HepG2 (cell line): ENCODE results near the gene S100A4. TPM values are rescaled to one million over a fixed set of nuclear protein-coding genes. Genes with fewer than 3 reads are reported as not detected.
A peak's percentile ranks its signal among the peaks of the same experiment; 100 is the strongest.

Experiments
- ATAC-seq: fragments of 200-7000 bp; cut with Tn5 transposase; 3 replicates; pipeline ENCODE4 v1.9.1; 2020; ENCODE audit warnings: mild to moderate bottlenecking, moderate library complexity
- BruUV-seq: library from RNA; stranded (reverse); fragments of 400-500 nt; replicated peaks from 2 replicates; lab custom pipeline; 2021; lab: Mats Ljungman, UMichigan
- CTCF ChIA-PET: fragments of 300-600 bp; formaldehyde crosslinking; extraction: SDS; loops from one replicate; lab custom pipeline; 2021; ENCODE audit warnings: low total read pairs, inconsistent platforms, low intra/inter-chr PET ratio; lab: Yijun Ruan, JAX
- POLR2A ChIA-PET: fragments of 350-600 bp; sonication (Branson Sonifier 250); formaldehyde crosslinking; loops from one replicate; lab custom pipeline; 2020; ENCODE audit warnings: antibody characterized with exemption, inconsistent platforms; lab: Yijun Ruan, JAX
- DNase-seq: peaks from one replicate; pipeline ENCODE4 v3.0.0-alpha.2; 2015; ENCODE audit warnings: low spot score
- FAIRE-seq: peaks from 3 replicates; lab custom pipeline; 2011; peaks lifted over from hg19 to GRCh38; lab: Jason Lieb, UNC
- H2AFZ ChIP-seq: one replicate; pipeline ENCODE4 v1.6.1; 2011; ENCODE audit warnings: low read length, inconsistent platforms
- H3K27ac ChIP-seq: fragments of 300-600 bp; 3 replicates; pipeline ENCODE4 v1.8.0; 2011; ENCODE audit warnings: mixed run types, mild to moderate bottlenecking, mixed read lengths, low read length, inconsistent platforms; ENCODE audit not compliant: insufficient read depth; ENCODE audit errors: extremely low read length
- H3K27me3 ChIP-seq, 2 experiments: fragments of 200-600 bp in 1 of 2; 2 replicates in 1 of 2; 3 replicates in 1 of 2; pipeline versions ENCODE4 v1.6.0 to v1.8.0; 2011; ENCODE audit warnings: low read length in 2 of 2, mild to moderate bottlenecking in 2 of 2, moderate library complexity in 2 of 2, inconsistent platforms in 1 of 2; ENCODE audit not compliant: insufficient read depth in 2 of 2, control insufficient read depth in 1 of 2
- H3K36me3 ChIP-seq, 2 experiments: fragments of 200-600 bp in 1 of 2; replicated peaks in 1 of 2; 2 replicates in 1 of 2; 3 replicates in 1 of 2; pipeline versions ENCODE4 v1.5.1 to v1.8.0; 2011; ENCODE audit warnings: low read length in 2 of 2, inconsistent platforms in 1 of 2; ENCODE audit not compliant: insufficient read depth in 2 of 2, control insufficient read depth in 1 of 2
- H3K4me1 ChIP-seq: 2 replicates; pipeline ENCODE4 v1.5.1; 2012; ENCODE audit warnings: low read length, inconsistent platforms; ENCODE audit not compliant: insufficient read depth
- H3K4me2 ChIP-seq: 2 replicates; pipeline ENCODE4 v1.6.0; 2011; ENCODE audit warnings: low read depth, low read length, inconsistent platforms
- H3K4me3 ChIP-seq, 3 experiments: fragments of 200-600 bp in 1 of 3; sonication (generic), shearing (Covaris generic) in 1 of 3; replicated peaks in 1 of 3; 2 replicates each; pipeline ENCODE4 v1.5.1; 2011 to 2016; ENCODE audit warnings: low read length in 3 of 3, inconsistent platforms in 2 of 3, low read depth in 2 of 3, mild to moderate bottlenecking in 2 of 3, control low read depth in 1 of 3, mixed read lengths in 1 of 3; ENCODE audit not compliant: insufficient read depth in 1 of 3
- H3K79me2 ChIP-seq: one replicate; pipeline ENCODE4 v1.6.1; 2011; ENCODE audit warnings: low read length, inconsistent platforms; ENCODE audit not compliant: insufficient read depth
- H3K9ac ChIP-seq: 2 replicates; pipeline ENCODE4 v1.6.0; 2011; ENCODE audit warnings: mild to moderate bottlenecking, low read depth, low read length, inconsistent platforms; ENCODE audit not compliant: insufficient read depth
- H3K9me3 ChIP-seq: 2 replicates; pipeline ENCODE4 v1.5.1; 2012; ENCODE audit warnings: mild to moderate bottlenecking, low read length
- H4K20me1 ChIP-seq: 2 replicates; pipeline ENCODE4 v1.6.0; 2011; ENCODE audit warnings: inconsistent platforms, mild to moderate bottlenecking, low read length, moderate library complexity; ENCODE audit not compliant: insufficient read depth
- CHD2 ChIP-seq: IDR thresholded peaks from 2 replicates; pipeline ENCODE4 v1.6.1; 2011; ENCODE audit warnings: low read depth, low read length, improper control_type of control experiment
- GABPB1 ChIP-seq: IDR thresholded peaks from 2 replicates; pipeline ENCODE4 v1.6.1; 2016; ENCODE audit warnings: mild to moderate bottlenecking, missing genetic modification reagents, moderate library complexity, missing compliant biosample characterization
- HNRNPLL ChIP-seq: fragments of 200-400 bp; formaldehyde crosslinking; IDR thresholded peaks from 2 replicates; pipeline ENCODE4 v1.6.1; 2017; ENCODE audit warnings: mild to moderate bottlenecking, low read depth, low read length; ENCODE audit not compliant: poor library complexity, severe bottlenecking
- MYNN ChIP-seq: sonication (generic); formaldehyde crosslinking; IDR thresholded peaks from 2 replicates; pipeline ENCODE4 v1.4.0; 2020; ENCODE audit warnings: mild to moderate bottlenecking, low read depth, missing genetic modification reagents
- SETDB1 ChIP-seq: sonication (generic); formaldehyde crosslinking; IDR thresholded peaks from 2 replicates; pipeline ENCODE4 v1.5.1; 2020; ENCODE audit warnings: missing genetic modification reagents, mild to moderate bottlenecking, borderline replicate concordance
- ZNF205 ChIP-seq: IDR thresholded peaks from 2 replicates; pipeline ENCODE4 v1.6.1; 2018; ENCODE audit warnings: missing biosample characterization, missing genetic modification reagents
- ZNF30 ChIP-seq: sonication (generic); formaldehyde crosslinking; IDR thresholded peaks from 2 replicates; pipeline ENCODE4 v1.5.0; 2020; ENCODE audit warnings: mild to moderate bottlenecking, missing genetic modification reagents
- ZSCAN22 ChIP-seq: sonication (generic); formaldehyde crosslinking; IDR thresholded peaks from 2 replicates; pipeline ENCODE4 v1.4.0; 2020; ENCODE audit warnings: mild to moderate bottlenecking, missing genetic modification reagents
- WGBS: methylation state at CpG from one replicate; pipeline ENCODE4 v1.1.6; 2017; ENCODE audit warnings: low lambda C conversion rate; 5-methylcytosine and 5-hydroxymethylcytosine counted together
- in situ Hi-C: cut with HindIII; loops from 2 replicates; pipeline ENCODE4 v1.10.0; 2017; ENCODE audit warnings: low pct_unique_long_range_greater_than_20kb; ENCODE audit not compliant: extremely low pct_ligation_motif_present
- intact Hi-C: fragments of 100-400 bp; cut with micrococcal nuclease; formaldehyde crosslinking; loops from one replicate; pipeline ENCODE4 v1.10.0; 2022; ENCODE audit not compliant: unreplicated experiment
- polyA plus RNA-seq, 8 experiments: library from polyadenylated mRNA; depleted of rRNA in 3 of 8; stranded (reverse) in 7 of 8; unstranded in 1 of 8; fragments of >200 nt; fragmentation: Illumina TruSeq in 4 of 8; extraction: Trizol in 4 of 8; gene quantifications; 2 replicates each; pipeline versions ENCODE4 v1.2.1 to v1.2.3, GENCODE V29; 2011 to 2016; ENCODE audit warnings: low read depth in 4 of 8, missing spikeins in 1 of 8, mixed read lengths in 1 of 8; ENCODE audit not compliant: insufficient read depth in 1 of 8
- total RNA-seq, 5 experiments: library from RNA; depleted of rRNA; stranded (reverse); fragments of >200 nt; fragmentation: Illumina TruSeq; extraction: Trizol; gene quantifications; 2 replicates each; pipeline ENCODE4 v1.2.3, GENCODE V29; 2016; ENCODE audit warnings: low read depth in 1 of 5
- TF ChIP-seq, protein P1 (sequence below): sonication (generic); formaldehyde crosslinking; IDR thresholded peaks from 2 replicates; pipeline ENCODE4 v1.9.0; 2021; ENCODE audit warnings: missing genetic modification reagents, mild to moderate bottlenecking, borderline replicate concordance
- TF ChIP-seq, protein P2 (sequence below): sonication (generic); formaldehyde crosslinking; IDR thresholded peaks from 2 replicates; pipeline ENCODE4 v1.4.0; 2020; ENCODE audit warnings: mild to moderate bottlenecking, missing genetic modification reagents
- TF ChIP-seq, protein P3 (sequence below): IDR thresholded peaks from 2 replicates; pipeline ENCODE4 v1.6.1; 2016
- TF ChIP-seq, protein P4 (sequence below): sonication (generic); formaldehyde crosslinking; conservative IDR thresholded peaks from 2 replicates; pipeline ENCODE4 v1.8.0; 2022; ENCODE audit warnings: mild to moderate bottlenecking, moderate library complexity, missing genetic modification reagents

Gene S100A4
- total and polyA plus RNA-seq, 2 of the 13 experiments (the other 11 are each of a cell fraction or from before 2014, with no cell fraction given), result 12.9 to 20.2 TPM

DNA sequence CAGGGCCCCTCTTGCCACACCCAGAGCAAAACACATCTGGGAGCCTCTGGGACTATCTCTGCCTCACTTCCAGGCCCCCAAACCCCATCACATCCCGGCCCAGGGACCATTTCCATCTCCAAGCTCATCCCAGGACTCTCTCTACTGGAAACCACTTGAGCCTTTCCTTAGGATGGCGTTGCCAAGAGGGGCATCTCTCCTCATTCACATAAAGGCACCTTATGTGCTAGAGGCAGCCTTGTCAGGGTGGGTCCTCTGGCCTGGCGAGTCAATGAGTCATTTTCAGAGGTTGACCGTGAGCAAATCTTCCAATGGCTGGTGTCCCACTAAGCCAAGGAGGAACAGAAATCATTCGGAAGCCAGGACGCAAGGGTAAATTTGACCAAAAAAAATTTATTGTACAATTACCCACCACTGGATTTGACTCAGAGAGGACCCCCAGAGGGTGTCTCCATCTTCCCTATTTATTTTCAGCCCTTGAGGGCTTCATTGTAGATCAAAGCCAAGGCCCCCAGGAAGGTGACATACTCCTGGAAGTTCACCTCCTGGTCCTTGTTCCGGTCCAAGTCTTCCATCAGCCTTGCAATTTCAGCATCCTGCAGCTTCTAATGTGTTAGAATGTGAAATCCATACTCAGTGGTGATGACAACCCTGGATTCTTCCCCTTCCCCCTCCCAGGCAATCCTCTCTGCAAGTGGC is 11.2 kb downstream of the S100A4 start (continued):
- TF ChIP-seq, protein P1, sequence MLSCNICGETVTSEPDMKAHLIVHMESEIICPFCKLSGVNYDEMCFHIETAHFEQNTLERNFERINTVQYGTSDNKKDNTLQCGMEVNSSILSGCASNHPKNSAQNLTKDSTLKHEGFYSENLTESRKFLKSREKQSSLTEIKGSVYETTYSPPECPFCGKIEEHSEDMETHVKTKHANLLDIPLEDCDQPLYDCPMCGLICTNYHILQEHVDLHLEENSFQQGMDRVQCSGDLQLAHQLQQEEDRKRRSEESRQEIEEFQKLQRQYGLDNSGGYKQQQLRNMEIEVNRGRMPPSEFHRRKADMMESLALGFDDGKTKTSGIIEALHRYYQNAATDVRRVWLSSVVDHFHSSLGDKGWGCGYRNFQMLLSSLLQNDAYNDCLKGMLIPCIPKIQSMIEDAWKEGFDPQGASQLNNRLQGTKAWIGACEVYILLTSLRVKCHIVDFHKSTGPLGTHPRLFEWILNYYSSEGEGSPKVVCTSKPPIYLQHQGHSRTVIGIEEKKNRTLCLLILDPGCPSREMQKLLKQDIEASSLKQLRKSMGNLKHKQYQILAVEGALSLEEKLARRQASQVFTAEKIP, result no peak
- TF ChIP-seq SETDB1 (CRISPR knock-in tag), result no peak
- TF ChIP-seq GABPB1 (CRISPR knock-in tag), result no peak
- TF ChIP-seq ZSCAN22 (CRISPR knock-in tag), result no peak
- TF ChIP-seq MYNN (CRISPR knock-in tag), result no peak
- TF ChIP-seq, protein P2, sequence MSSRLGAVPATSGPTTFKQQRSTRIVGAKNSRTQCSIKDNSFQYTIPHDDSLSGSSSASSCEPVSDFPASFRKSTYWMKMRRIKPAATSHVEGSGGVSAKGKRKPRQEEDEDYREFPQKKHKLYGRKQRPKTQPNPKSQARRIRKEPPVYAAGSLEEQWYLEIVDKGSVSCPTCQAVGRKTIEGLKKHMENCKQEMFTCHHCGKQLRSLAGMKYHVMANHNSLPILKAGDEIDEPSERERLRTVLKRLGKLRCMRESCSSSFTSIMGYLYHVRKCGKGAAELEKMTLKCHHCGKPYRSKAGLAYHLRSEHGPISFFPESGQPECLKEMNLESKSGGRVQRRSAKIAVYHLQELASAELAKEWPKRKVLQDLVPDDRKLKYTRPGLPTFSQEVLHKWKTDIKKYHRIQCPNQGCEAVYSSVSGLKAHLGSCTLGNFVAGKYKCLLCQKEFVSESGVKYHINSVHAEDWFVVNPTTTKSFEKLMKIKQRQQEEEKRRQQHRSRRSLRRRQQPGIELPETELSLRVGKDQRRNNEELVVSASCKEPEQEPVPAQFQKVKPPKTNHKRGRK (CRISPR knock-in tag), result no peak

DNA sequence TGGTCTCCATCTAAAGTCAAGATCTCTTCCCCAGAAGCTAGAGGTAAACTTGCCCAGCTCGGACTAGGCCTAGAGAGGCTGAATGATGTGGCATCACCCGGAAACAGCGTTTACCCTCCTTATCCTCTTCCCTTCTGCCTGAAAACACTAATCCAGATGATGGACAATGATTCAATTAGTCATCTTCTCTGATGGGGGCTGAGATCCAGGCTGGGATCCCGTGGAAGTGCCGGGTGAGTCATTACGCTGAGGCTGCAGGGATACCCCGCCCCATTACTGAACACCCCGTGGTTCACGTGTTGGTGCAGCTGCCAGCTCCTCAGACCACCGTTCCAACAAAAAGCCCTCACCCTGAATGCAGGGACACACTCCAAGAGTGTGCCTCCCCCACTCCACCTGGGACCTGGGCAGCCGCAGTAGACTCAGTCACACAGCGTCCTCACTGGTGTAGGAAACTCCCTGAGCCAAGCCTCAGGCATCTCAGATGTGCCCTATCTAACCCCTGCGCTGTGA is 11.9 kb downstream of the S100A4 start:
- peaks cover 66% of the 10 kb centered on the region for H3K4me1 ChIP-seq
- POLR2A ChIA-PET, result interaction anchor here (1.4 to 6.6 kb wide), 5 partner anchors 10 to 100 kb away, joined by 3 to 49 read pairs (median 16); partner anchors contain the start of genes CHTOP, S100A16 and S100A2
- TF ChIP-seq, protein P3, sequence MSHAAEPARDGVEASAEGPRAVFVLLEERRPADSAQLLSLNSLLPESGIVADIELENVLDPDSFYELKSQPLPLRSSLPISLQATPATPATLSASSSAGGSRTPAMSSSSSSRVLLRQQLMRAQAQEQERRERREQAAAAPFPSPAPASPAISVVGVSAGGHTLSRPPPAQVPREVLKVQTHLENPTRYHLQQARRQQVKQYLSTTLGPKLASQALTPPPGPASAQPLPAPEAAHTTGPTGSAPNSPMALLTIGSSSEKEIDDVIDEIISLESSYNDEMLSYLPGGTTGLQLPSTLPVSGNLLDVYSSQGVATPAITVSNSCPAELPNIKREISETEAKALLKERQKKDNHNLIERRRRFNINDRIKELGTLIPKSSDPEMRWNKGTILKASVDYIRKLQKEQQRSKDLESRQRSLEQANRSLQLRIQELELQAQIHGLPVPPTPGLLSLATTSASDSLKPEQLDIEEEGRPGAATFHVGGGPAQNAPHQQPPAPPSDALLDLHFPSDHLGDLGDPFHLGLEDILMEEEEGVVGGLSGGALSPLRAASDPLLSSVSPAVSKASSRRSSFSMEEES, result no peak
- TF ChIP-seq HNRNPLL (no peak), CHD2 (no peak), ZNF30 (CRISPR knock-in tag) (no peak), ZNF205 (CRISPR knock-in tag) (no peak)
- TF ChIP-seq, protein P4, sequence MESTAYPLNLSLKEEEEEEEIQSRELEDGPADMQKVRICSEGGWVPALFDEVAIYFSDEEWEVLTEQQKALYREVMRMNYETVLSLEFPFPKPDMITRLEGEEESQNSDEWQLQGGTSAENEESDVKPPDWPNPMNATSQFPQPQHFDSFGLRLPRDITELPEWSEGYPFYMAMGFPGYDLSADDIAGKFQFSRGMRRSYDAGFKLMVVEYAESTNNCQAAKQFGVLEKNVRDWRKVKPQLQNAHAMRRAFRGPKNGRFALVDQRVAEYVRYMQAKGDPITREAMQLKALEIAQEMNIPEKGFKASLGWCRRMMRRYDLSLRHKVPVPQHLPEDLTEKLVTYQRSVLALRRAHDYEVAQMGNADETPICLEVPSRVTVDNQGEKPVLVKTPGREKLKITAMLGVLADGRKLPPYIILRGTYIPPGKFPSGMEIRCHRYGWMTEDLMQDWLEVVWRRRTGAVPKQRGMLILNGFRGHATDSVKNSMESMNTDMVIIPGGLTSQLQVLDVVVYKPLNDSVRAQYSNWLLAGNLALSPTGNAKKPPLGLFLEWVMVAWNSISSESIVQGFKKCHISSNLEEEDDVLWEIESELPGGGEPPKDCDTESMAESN (CRISPR knock-in tag), result no peak

More for the DNA sequence above, 11.9 kb downstream of the S100A4 start:
- no peaks in the 10 kb centered on the region for H3K36me3 ChIP-seq
- no peaks in the 10 kb centered on the region for H3K9me3 ChIP-seq
- H3K79me2 ChIP-seq, result no peaks in the 10 kb centered on the region
- no peak overlapping the region for H3K27ac ChIP-seq
- ATAC-seq (peak; percentile 3; the same call in 2 of the 3 replicates), FAIRE-seq (no peak), DNase-seq (peak; percentile 39)
- no peak overlapping the region for H2AFZ ChIP-seq
- no peaks in the 10 kb centered on the region for H4K20me1 ChIP-seq
- BruUV-seq, result TSS peak; percentile 33
- in situ Hi-C loops (loop anchor here (5.0 kb wide), 1 partner anchor 34 kb away; the partner anchor contains the start of gene S100A2), intact Hi-C loops (loop anchor here (1.0 kb wide), 1 partner anchor 35 kb away; no protein-coding TSS in a partner anchor)
- CTCF ChIA-PET, result interaction anchor here (1.3 to 2.8 kb wide), 4 partner anchors 23 to 94 kb away, joined by 5 to 42 read pairs (median 6); partner anchors contain the start of gene S100A13
- peak overlapping the region; percentile 28 for H3K9ac ChIP-seq
- peak overlapping the region; percentile 39 to 64 (median 41); a peak in 4 of 6 replicates for H3K4me3 ChIP-seq
- no peaks in the 10 kb centered on the region; a peak in 1 of 5 replicates for H3K27me3 ChIP-seq
- H3K4me2 ChIP-seq, result peak overlapping the region; percentile 83
- WGBS, result 14% methylated on average over 8 of the region's 13 CpGs
